ENCODE measurements around the gene B3GNT8.
"Not testable (repeated sequence)": the region's sequence is repeated elsewhere in the genome, so short reads cannot be mapped to it uniquely, and the experiment has no call there.

B3GNT8 gene, protein sequence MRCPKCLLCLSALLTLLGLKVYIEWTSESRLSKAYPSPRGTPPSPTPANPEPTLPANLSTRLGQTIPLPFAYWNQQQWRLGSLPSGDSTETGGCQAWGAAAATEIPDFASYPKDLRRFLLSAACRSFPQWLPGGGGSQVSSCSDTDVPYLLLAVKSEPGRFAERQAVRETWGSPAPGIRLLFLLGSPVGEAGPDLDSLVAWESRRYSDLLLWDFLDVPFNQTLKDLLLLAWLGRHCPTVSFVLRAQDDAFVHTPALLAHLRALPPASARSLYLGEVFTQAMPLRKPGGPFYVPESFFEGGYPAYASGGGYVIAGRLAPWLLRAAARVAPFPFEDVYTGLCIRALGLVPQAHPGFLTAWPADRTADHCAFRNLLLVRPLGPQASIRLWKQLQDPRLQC

GRCh38 chr19:41426952-41427646 is at the start of gene B3GNT8:
B3GNT8 (minus strand) TSS chr19:41427374; CDS start chr19:41426778, 596 bp downstream.
- DNase-seq, result peak; percentile 28

GRCh38 chr19:41476583-41476982 is 49.4 kb upstream of the B3GNT8 start:
- DNase-seq, result no peak

DNA sequence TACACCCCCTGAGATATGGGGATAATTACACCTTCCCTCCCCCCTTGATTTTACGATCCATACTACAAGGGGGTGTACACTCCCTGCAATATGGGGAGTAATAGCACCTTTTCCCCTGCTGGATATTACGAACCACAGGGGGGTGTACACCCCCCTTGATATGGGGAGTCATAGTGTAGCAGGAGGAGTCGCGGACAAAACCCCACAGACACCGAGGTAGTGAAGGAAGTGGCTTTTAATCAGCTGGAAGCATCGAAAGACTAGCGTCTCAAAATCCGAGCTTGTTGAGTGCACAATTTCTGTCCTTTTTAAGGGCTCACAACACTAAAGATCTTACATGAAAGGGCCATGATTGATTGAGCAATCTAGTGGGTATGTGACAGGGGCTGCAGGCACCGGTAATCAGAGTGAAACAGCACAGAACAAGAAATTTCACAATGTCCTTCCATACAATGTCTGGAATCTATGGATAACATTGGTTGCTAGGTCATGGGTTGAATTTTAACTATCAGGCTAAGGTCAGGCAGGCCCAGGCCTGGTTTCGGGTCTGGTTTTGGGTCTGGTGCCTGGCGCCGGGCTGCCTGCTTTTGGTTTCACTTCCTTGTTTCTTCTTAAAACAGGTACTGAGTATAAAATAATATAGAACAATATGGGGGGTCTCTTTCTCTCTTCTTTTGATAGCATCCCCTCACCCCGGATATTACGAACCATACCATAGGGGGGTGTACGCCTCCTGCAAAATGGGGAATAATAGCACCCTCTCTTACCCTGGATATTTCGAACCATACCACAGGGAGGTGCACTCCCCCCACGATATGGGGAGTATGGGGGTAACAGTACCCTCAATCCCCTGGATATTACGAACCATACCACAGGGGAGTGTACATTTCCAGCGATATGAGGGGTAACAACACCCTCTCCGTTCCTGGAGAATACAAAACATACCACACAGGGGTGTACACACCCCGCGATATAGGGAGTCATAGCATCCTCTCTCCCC is 36.4 kb upstream of the B3GNT8 start:
- not testable (repeated sequence) for DNase-seq

- no peak for DNase-seq
These were observed 35.3 kb upstream of the B3GNT8 start for GRCh38 chr19:41462497-41462896.

DNA sequence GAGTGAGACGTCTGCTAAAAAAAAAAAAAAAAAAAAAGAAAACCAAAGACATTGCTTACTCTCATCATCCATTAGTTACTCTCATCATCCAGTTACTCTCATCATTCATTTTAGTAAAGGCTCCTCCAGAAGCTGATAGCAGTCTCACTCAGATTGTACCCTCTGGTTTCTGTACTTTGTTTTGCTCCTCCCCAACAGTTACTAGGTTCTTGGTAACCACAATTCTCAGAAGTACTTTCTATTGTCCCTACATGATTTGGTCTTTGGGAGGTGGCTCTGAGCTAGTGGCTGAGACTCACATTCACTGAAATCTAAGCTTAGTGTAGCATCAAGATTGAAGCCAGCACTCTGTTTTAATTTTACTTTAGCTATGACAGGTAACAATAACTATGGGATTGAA is 30.1 kb upstream of the B3GNT8 start:
- DNase-seq, result no peak

- no peak for DNase-seq
These were observed 29.3 kb upstream of the B3GNT8 start for GRCh38 chr19:41456342-41456918.

DNA sequence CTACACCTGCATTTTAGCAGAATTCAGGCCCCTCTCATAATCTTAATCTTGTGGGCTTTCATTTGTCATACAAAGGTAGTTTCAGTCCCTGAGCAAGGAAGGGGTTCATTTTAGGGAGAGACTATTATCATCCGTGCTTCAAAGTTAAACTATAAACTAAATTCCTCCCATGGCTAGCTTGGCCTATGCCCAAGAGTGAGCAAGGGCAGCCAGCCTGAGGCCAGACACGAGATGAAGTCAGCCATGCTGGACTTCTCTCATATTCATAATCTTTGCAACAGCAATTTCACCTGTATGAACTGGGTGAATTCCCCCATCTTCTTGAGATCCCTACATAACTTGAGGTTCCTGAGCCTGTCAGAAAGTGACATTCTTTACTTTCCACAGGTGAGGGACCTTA is 28.8 kb upstream of the B3GNT8 start:
- no peak for DNase-seq

GRCh38 chr19:41452584-41453275 is 25.6 kb upstream of the B3GNT8 start:
- DNase-seq, result no peak

- no peak for DNase-seq
These were observed 22.6 kb upstream of the B3GNT8 start for GRCh38 chr19:41449865-41450178.

GRCh38 chr19:41449079-41449864 is 22.1 kb upstream of the B3GNT8 start:
- peak; percentile 50 for DNase-seq

DNA sequence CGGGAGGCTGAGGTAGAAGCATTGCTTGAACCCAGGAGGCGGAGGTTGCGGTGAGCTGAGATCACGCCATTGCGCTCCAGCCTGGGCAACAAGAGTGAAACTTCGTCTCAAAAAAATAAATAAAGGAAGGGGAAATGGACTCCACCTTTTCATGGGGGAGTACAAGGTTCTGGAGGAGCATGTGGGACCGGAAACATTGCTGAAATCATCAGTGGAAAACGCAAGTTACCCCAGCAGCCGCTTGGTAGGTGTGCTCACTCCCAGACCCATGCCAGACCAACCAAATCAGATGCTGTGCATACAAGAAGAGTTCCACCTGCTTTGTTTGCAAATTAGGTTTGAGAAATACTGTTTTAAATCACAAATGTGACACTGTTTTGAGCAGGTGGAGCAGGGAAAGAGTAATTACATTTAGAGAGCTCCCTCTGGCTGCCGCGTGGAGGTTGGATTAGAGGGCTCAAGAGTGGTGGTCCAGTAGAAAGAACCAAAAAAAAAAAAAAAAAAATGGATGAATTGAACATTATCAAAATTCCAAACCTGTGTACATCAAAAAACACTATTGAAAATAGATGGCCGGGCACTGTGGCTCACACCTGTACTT is 20.7 kb upstream of the B3GNT8 start:
- no peak for DNase-seq

DNA sequence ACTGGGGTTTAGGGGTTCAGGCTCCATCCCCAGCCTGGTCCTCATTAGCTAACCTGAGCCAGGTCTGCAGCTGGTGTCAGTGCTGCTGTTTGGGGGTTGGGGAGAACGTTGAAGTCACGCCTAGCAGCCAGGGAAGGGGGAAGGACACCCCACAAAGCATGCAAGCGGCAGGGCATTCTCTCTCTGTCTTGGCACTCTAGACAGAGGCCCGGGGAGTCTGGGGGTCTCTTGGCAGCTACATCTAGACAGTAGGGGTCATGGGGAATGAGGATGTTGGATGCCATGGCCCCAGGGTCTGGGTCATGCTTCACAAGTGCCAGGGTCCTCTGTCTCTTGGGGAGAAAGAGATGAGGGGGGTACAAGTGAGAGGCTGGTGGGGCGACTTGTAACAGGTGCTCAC is 18.4 kb upstream of the B3GNT8 start:
- no peak for DNase-seq

- DNase-seq, result no peak
These were observed 16.8 kb upstream of the B3GNT8 start for GRCh38 chr19:41443813-41444455.

DNA sequence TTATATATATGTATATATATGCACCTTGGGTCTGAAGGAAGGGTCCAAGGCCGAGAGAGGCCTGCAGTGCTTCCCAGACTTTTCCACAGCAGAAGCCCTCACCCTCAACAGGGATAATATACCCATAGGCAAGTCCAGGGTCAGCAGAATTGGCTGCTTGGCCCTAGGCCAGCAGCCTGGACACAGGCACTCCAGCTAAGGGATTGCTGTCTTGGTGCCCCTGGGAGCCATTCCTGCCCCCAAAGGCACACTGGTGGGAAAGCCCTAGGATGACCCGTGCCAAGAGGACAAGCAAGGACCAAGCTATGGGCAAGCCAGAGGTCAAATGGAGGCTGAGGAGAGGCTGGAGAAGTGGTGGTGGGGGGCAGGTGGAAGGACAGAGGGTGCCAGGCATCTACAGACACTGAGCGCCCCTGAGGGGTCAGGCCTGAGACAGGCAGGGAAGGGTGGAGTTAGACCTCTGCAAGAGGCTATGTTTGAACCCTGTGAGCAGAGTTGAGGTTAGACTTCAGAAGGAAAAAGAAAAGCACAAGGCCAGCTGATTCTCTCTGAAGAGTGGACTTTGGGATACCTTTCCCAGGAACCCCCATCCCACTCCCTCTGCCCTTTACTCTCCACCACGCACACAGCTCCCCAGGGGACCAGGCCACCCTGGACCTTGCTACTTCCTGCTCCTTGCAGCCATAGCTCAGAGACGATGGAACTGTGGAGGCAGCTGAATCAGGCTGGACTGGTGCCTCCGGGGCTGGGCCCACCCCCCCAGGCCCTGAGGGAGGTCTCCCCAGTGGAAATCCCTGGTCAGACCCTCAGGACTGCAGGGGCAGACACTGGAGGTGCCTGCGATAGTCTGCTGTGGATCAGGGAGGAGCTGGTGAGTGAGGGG is 15.5 kb upstream of the B3GNT8 start, which contains the start of gene ERICH4:
Gene ERICH4, plus strand, starts transcription at position 684 of the 883 bp plus-strand sequence. Its CDS starts 14 bp downstream, at position 698.
- DNase-seq, result no peak

DNA sequence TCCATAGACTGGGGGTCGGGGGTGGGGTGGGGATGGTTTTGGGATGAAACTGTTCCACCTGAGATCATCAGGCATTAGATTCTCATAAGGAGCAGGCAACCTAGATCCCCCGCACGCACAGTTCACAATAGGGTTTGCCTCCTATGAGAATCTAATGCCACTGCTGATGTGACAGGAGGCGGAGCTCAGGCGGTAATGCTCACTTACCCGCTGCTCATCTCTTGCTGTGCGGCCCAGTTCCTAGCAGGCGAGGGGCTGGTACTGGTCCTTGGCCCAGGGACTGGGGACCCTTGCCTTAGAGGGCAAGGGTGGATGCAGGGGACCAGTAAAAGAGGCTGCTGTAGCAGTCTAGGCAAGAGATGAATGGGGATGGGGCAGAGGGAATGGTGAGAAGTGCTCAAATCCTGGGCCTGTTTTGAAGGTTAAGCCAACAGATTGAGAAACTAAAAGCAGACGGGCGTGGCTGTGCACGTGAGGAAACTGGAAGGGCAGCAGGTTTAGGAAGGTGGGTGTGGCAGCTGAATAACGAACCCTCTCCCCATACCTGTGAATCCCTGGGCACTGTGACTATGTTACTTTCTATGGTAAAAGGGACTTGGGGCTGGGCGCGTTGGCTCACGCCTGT is 14.3 kb upstream of the B3GNT8 start:
- no peak for DNase-seq

- peak; percentile 90 for DNase-seq
These were observed 12.5 kb upstream of the B3GNT8 start, which contains the start of gene DMAC2 for GRCh38 chr19:41439441-41440222. DMAC2 (minus strand) TSS chr19:41439912; CDS start chr19:41439899, 13 bp downstream.

GRCh38 chr19:41437944-41438574 is 10.9 kb upstream of the B3GNT8 start:
- no peak for DNase-seq

DNA sequence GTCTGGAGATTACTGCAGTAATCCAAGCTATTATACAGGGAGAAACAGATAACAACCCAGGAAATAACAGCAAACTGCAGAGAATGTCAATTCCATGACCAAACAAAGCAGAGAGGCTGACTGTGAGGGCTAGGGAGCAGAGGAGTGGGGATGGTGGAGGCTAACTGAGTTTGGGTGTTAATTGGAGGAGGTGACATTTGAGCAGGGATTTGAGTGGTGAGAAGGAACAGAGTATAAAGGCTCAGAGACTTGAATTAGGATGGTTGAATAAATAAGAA is 9.4 kb upstream of the B3GNT8 start:
- no peak for DNase-seq

All from activated effector memory CD4-positive, alpha-beta T cell treated with Interleukin-2 at 50 U/mL for 16 hours (primary cell).